HepG2 (cell line): ENCODE measurements around the gene PRM3. TPM values are rescaled to one million over a fixed set of nuclear protein-coding genes. Genes with fewer than 3 reads are reported as not detected.
A peak's percentile ranks its signal among the peaks of the same experiment; 100 is the strongest.

Experiments
- DPF2 ChIP-seq: sonication (generic); formaldehyde crosslinking; IDR thresholded peaks from 2 replicates; pipeline ENCODE4 v1.4.0; 2020; ENCODE audit warnings: mild to moderate bottlenecking, low read depth, missing genetic modification reagents, borderline replicate concordance
- EZH2 ChIP-seq: conservative IDR thresholded peaks from 2 replicates; pipeline ENCODE4 v1.6.1; 2012; ENCODE audit warnings: mild to moderate bottlenecking, low read depth, low read length, moderate library complexity
- KLF13 ChIP-seq: sonication (generic); formaldehyde crosslinking; IDR thresholded peaks from 2 replicates; pipeline ENCODE4 v1.4.0; 2020; ENCODE audit warnings: mild to moderate bottlenecking, missing genetic modification reagents
- MED1 ChIP-seq: sonication (generic); formaldehyde crosslinking; IDR thresholded peaks from 2 replicates; pipeline ENCODE4 v1.4.0; 2020; ENCODE audit warnings: missing genetic modification reagents
- MEF2D ChIP-seq: sonication (generic); formaldehyde crosslinking; IDR thresholded peaks from 2 replicates; pipeline ENCODE4 v1.5.1; 2020; ENCODE audit warnings: mild to moderate bottlenecking, missing genetic modification reagents
- NFIB ChIP-seq: sonication (generic); formaldehyde crosslinking; IDR thresholded peaks from 2 replicates; pipeline ENCODE4 v1.9.0; 2021; ENCODE audit warnings: missing genetic modification reagents, mild to moderate bottlenecking, borderline replicate concordance
- NFKB2 ChIP-seq: sonication (generic); formaldehyde crosslinking; IDR thresholded peaks from 2 replicates; pipeline ENCODE4 v1.4.0; 2020; ENCODE audit warnings: missing genetic modification reagents, borderline replicate concordance
- NR2F2 ChIP-seq: IDR thresholded peaks from 2 replicates; pipeline ENCODE4 v1.6.1; 2012; ENCODE audit warnings: low read depth, inconsistent platforms, borderline replicate concordance
- PRDM15 ChIP-seq: sonication (generic); formaldehyde crosslinking; IDR thresholded peaks from 2 replicates; pipeline ENCODE4 v1.4.0; 2020; ENCODE audit warnings: missing genetic modification reagents
- SMYD3 ChIP-seq: sonication (generic); formaldehyde crosslinking; IDR thresholded peaks from 2 replicates; pipeline ENCODE4 v1.8.1; 2023; ENCODE audit warnings: mild to moderate bottlenecking, missing genetic modification reagents
- SP4 ChIP-seq: sonication (generic); formaldehyde crosslinking; IDR thresholded peaks from 2 replicates; pipeline ENCODE4 v1.8.1; 2023; ENCODE audit warnings: mild to moderate bottlenecking, missing genetic modification reagents
- USF2 ChIP-seq, 2 experiments: sonication (generic) in 1 of 2; formaldehyde crosslinking in 1 of 2; IDR thresholded peaks; 2 replicates each; pipeline versions ENCODE4 v1.5.1 to v1.6.1; 2011 to 2020; ENCODE audit warnings: borderline replicate concordance in 1 of 2, low read depth in 1 of 2, low read length in 1 of 2, mild to moderate bottlenecking in 1 of 2, missing genetic modification reagents in 1 of 2, moderate library complexity in 1 of 2
- ZFP41 ChIP-seq: sonication (generic); formaldehyde crosslinking; IDR thresholded peaks from 2 replicates; pipeline ENCODE4 v1.4.0; 2020; ENCODE audit warnings: mild to moderate bottlenecking, missing genetic modification reagents, borderline replicate concordance
- ZFY ChIP-seq: sonication (generic); formaldehyde crosslinking; IDR thresholded peaks from 2 replicates; pipeline ENCODE4 v1.4.0; 2020; ENCODE audit warnings: missing genetic modification reagents
- ZNF160 ChIP-seq: sonication (generic); formaldehyde crosslinking; IDR thresholded peaks from 2 replicates; pipeline ENCODE4 v1.8.0; 2022; ENCODE audit warnings: mild to moderate bottlenecking, inconsistent platforms, missing genetic modification reagents
- ZNF20 ChIP-seq: sonication (generic); formaldehyde crosslinking; IDR thresholded peaks from 2 replicates; pipeline ENCODE4 v1.4.0; 2020; ENCODE audit warnings: mild to moderate bottlenecking, moderate library complexity, missing genetic modification reagents
- ZNF235 ChIP-seq: sonication (generic); formaldehyde crosslinking; IDR thresholded peaks from 2 replicates; pipeline ENCODE4 v1.8.1; 2023; ENCODE audit warnings: mild to moderate bottlenecking, missing genetic modification reagents, borderline replicate concordance
- ZNF280D ChIP-seq: sonication (generic); formaldehyde crosslinking; IDR thresholded peaks from 2 replicates; pipeline ENCODE4 v1.5.1; 2020; ENCODE audit warnings: mild to moderate bottlenecking, missing genetic modification reagents
- ZNF720 ChIP-seq: sonication (generic); formaldehyde crosslinking; IDR thresholded peaks from 2 replicates; pipeline ENCODE4 v1.4.0; 2020; ENCODE audit warnings: missing genetic modification reagents
- polyA plus RNA-seq, 8 experiments: library from polyadenylated mRNA; depleted of rRNA in 3 of 8; stranded (reverse) in 7 of 8; unstranded in 1 of 8; fragments of >200 nt; fragmentation: Illumina TruSeq in 4 of 8; extraction: Trizol in 4 of 8; gene quantifications; 2 replicates each; pipeline versions ENCODE4 v1.2.1 to v1.2.3, GENCODE V29; 2011 to 2016; ENCODE audit warnings: low read depth in 4 of 8, missing spikeins in 1 of 8, mixed read lengths in 1 of 8; ENCODE audit not compliant: insufficient read depth in 1 of 8
- total RNA-seq, 5 experiments: library from RNA; depleted of rRNA; stranded (reverse); fragments of >200 nt; fragmentation: Illumina TruSeq; extraction: Trizol; gene quantifications; 2 replicates each; pipeline ENCODE4 v1.2.3, GENCODE V29; 2016; ENCODE audit warnings: low read depth in 1 of 5

The PRM3 gene
- total and polyA plus RNA-seq, 2 of the 13 experiments (the other 11 are each of a cell fraction or from before 2014, with no cell fraction given): not detected

- TF ChIP-seq ZNF280D (CRISPR knock-in tag) (no peak), USF2 (IDR thresholded peaks at IDR 0.05; ENCODE audit: low read depth, low read length) (no peak; the same call in 1 of the 2 replicates), USF2 (CRISPR knock-in tag; IDR thresholded peaks at IDR 0.05; ENCODE audit: borderline replicate concordance) (no peak), ZNF720 (CRISPR knock-in tag) (no peak), PRDM15 (CRISPR knock-in tag) (peak; percentile 8; the same call in 1 of the 2 replicates), MED1 (CRISPR knock-in tag) (no peak; the same call in 1 of the 2 replicates), DPF2 (CRISPR knock-in tag) (peak; percentile 71), NR2F2 (peak; percentile 24; the same call in 1 of the 2 replicates), SP4 (CRISPR knock-in tag) (0 out of 2 replicates have a peak, but pooled peaks have one; percentile 56), NFKB2 (no peak; the same call in 1 of the 2 replicates), SMYD3 (CRISPR knock-in tag) (no peak), NFIB (no peak), ZNF235 (CRISPR knock-in tag) (no peak), ZNF20 (no peak), EZH2 (no peak), ZFP41 (CRISPR knock-in tag) (no peak), ZNF160 (no peak), ZFY (CRISPR knock-in tag) (peak; percentile 40; the same call in 1 of the 2 replicates), KLF13 (no peak), MEF2D (CRISPR knock-in tag) (no peak; the same call in 1 of the 2 replicates)
Measured at GRCh38 chr16:11258553-11259492, 14.6 kb downstream of the PRM3 start (continued).
